ENCODE measurements around the gene CCDC180. TPM values are rescaled to one million over a fixed set of nuclear protein-coding genes. Genes with fewer than 3 reads are reported as not detected.

The CCDC180 gene
- total RNA-seq, 1 experiment from 2014 or later: 4.7 TPM

Other genes with a start within 250 kb of the CCDC180 start
- gene TDRD7, start 104.4 kb downstream of the CCDC180 start, total RNA-seq (2014; rRNA removed; shearing (Covaris generic)): 4.0 and 7.7 TPM in 2 replicates
- gene TMOD1, start 194.0 kb downstream of the CCDC180 start, total RNA-seq (2014; rRNA removed; shearing (Covaris generic)): 0.52 and 1.9 TPM in 2 replicates